Dendritic cell treated with granulocyte-macrophage colony-stimulating factor and Interleukin-4, amounts not matched to agents 40 ng/mL and 50 ng/mL, for 4 days (primary cell): ENCODE data around the gene PTAR1.
"Not testable (repeated sequence)": the region's sequence is repeated elsewhere in the genome, so short reads cannot be mapped to it uniquely, and the experiment has no call there.

Experiments
- H3K27ac Mint-ChIP-seq: one replicate; pipeline ENCODE4 v1.8.0; 2022; ENCODE audit warnings: mild to moderate bottlenecking, mixed read lengths
- H3K27me3 Mint-ChIP-seq: one replicate; pipeline ENCODE4 v1.8.0; 2022; ENCODE audit warnings: mild to moderate bottlenecking, mixed read lengths
- H3K36me3 Mint-ChIP-seq: one replicate; pipeline ENCODE4 v1.8.0; 2022; ENCODE audit warnings: low read depth, mixed read lengths
- H3K4me1 Mint-ChIP-seq: one replicate; pipeline ENCODE4 v1.8.0; 2022; ENCODE audit warnings: low read depth, mixed read lengths
- H3K4me3 Mint-ChIP-seq: one replicate; pipeline ENCODE4 v1.8.0; 2022; ENCODE audit warnings: mild to moderate bottlenecking, moderate library complexity, mixed read lengths
- H3K9me3 Mint-ChIP-seq: one replicate; pipeline ENCODE4 v1.8.0; 2022; ENCODE audit warnings: mixed read lengths
- intact Hi-C: fragments of 100-400 bp; cut with micrococcal nuclease; formaldehyde crosslinking; loops from one replicate; pipeline ENCODE4 v1.15.0; 2022

PTAR1 gene

DNA sequence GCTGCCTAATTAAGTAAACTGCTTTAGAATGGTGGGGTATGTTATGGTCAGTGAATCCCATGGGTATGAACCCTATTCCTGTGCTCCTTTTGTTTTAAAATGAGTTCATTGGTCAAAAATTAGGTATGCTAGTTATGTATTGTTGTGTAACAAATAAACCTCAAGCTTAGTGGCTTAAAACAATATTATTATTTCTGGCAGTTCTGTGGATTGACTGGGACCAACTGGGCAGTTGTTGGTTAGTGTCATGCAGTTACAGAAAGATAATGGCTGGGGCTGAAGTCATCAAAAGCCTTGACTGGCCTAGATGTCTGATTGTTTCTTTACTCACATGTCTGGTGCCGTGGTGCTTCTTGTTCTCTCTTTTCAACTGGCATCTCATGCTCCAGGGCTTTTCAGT is 8.9 kb upstream of the PTAR1 start:
- H3K36me3 Mint-ChIP-seq = no peaks in the 10 kb centered on the region
- no peaks in the 10 kb centered on the region for H3K9me3 Mint-ChIP-seq
- no peak overlapping the region for H3K27ac Mint-ChIP-seq
- intact Hi-C loops = no loop called here
- H3K4me1 Mint-ChIP-seq = no peaks in the 10 kb centered on the region
- H3K27me3 Mint-ChIP-seq = no peaks in the 10 kb centered on the region
- H3K4me3 Mint-ChIP-seq = no peak overlapping the region

DNA sequence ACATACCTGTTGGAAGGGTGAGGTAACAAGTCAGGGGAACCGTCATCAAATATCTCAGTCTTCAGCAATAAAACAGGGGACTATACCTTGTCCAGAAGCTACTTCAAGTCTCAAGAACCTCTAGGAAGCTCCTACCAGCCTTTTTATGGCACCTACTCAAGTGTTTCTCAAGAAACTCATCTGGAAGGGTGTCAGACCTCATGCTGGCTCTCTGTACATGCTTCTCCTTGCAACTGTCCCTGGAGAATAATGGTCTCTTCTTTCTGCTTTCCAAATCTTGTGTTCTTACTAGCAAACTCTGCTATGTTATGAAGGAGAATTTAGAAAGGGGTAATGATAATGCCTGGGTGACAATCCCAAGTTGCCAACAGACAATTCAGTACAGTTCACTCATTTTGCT is 8.3 kb upstream of the PTAR1 start:
- Mint-ChIP-seq H3K4me1 (no peaks in the 10 kb centered on the region), H3K4me3 (no peak overlapping the region), H3K27me3 (no peaks in the 10 kb centered on the region), H3K36me3 (no peaks in the 10 kb centered on the region), H3K9me3 (no peaks in the 10 kb centered on the region), H3K27ac (no peak overlapping the region)
- intact Hi-C loops = no loop called here

DNA sequence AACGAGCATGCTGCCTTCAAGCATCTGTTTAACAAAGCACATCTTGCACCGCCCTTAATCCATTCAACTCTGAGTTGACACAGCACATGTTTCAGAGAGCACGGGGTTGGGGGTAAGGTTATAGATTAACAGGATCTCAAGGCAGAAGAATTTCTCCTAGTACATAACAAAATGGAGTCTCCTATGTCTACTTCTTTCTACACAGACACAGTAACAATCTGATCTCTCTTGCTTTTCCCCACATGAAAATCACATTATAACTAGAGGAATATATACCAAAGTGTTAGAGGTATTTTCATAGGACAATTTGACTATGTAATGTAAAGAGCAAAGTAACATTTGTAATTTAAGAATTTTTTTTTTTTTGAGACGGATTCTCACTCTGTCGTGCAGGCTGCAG is 4.1 kb upstream of the PTAR1 start:
- H3K4me3 Mint-ChIP-seq, H3K9me3 Mint-ChIP-seq, H3K27me3 Mint-ChIP-seq, intact Hi-C loops, H3K36me3 Mint-ChIP-seq, H3K27ac Mint-ChIP-seq, H3K4me1 Mint-ChIP-seq: not testable (repeated sequence)

DNA sequence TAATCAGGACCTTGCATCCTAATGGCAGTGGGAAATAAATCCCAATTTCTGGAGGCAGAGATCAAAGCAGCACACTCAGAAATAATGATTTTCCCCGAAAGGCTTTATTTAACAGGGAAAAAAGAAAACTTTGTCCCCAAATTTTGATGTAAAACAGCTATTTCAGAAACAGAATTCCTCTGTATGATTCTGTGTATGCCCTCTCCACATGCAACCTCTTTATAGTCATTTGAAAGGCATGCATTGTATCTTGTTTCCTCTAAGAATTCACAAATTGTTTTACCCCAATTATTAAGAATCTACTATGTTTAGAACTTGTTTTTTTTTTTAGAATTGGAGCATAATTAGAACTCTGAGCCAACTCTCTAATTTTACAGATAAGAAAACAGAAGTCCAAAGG is 2.7 kb upstream of the PTAR1 start:
- Mint-ChIP-seq H3K27ac (no peak overlapping the region), H3K9me3 (no peaks in the 10 kb centered on the region), H3K27me3 (no peaks in the 10 kb centered on the region), H3K36me3 (peaks cover 7% of the 10 kb centered on the region), H3K4me3 (no peak overlapping the region), H3K4me1 (peaks cover 10% of the 10 kb centered on the region)
- intact Hi-C loops = no loop called here

DNA sequence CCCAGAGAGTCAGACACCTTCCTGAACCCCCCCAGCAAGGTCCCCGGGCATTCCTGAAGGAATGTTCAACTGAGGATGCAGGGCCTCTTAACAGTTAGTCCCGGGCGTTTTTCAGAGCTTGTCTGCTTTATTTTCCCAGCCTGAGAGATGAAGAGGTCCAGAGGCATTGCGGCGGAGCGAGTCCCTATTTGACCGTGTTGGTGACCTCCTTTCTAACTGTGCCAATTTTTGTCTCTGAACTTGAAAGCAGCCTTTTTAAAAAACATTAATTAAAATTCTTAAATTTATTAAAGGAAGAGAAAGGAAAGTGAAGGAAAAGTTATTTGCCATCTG is 433 bp upstream of the PTAR1 start:
- H3K9me3 Mint-ChIP-seq = no peaks in the 10 kb centered on the region
- peak overlapping the region; percentile 84 for H3K4me3 Mint-ChIP-seq
- intact Hi-C loops = no loop called here
- peaks cover 21% of the 10 kb centered on the region for H3K4me1 Mint-ChIP-seq
- peak overlapping the region; percentile 91 for H3K27ac Mint-ChIP-seq
- peaks cover 7% of the 10 kb centered on the region for H3K36me3 Mint-ChIP-seq
- no peaks in the 10 kb centered on the region for H3K27me3 Mint-ChIP-seq

DNA sequence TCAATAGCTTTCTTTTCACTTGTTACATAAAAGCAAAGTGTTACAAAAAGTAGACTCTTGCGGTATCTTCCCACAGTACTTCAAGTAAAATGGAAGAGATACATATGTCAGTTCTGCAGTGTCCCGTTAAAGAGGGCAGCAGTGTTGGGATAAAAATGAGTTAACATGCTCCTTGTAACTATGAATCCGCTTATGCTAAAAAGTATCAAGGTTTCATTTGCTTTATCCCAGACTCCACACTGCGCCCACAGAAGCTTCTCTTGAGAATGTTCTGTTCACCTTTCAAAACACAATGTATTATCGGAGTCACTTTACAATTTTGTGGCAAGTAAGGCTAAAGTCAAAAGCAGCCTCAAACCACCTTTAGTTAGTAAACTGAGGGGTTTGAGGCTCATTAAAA is 790 bp downstream of the PTAR1 start:
- intact Hi-C loops = loop anchor here (1.0 to 10.0 kb wide), 5 partner anchors 86 to 724 kb away; partner anchors contain the start of gene FXN
- H3K4me1 Mint-ChIP-seq = peaks cover 21% of the 10 kb centered on the region
- H3K27ac Mint-ChIP-seq = peak overlapping the region; percentile 91
- H3K9me3 Mint-ChIP-seq = no peaks in the 10 kb centered on the region
- peak overlapping the region; percentile 84 for H3K4me3 Mint-ChIP-seq
- H3K36me3 Mint-ChIP-seq = peaks cover 7% of the 10 kb centered on the region
- no peaks in the 10 kb centered on the region for H3K27me3 Mint-ChIP-seq

DNA sequence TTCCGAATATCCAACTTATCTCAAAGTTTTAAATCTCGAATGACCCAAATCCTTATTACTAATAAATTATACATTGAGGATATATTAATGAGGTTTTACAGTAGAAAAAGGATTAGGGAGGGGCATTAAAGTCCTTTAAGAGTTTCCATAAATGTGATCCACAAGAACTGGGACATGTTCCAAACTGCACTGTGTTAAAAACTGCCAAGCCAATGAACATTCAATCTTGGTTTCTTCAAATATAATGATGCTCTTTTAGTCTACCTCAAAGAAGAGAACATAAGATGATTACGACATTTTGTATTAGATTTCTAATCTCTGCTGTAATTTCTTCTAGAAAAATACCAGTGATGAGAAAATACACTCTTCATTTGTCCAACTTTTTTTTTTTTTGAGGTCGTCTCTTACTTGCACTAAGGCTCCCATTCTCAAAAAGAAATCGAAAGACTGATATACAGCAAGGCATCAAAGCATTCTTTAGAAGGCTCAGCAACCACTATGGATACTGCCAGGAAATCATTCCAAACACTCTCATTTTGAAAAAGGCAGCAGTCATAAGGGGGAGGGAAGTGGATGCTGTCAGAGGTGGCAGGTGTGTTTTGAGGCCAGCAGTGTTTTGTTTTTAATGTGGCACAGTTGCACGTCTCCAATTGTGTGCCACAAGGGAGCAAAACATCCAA is 1.7 kb downstream of the PTAR1 start:
- H3K36me3 Mint-ChIP-seq = peaks cover 7% of the 10 kb centered on the region
- no peak overlapping the region for H3K27ac Mint-ChIP-seq
- H3K4me3 Mint-ChIP-seq = no peak overlapping the region
- H3K4me1 Mint-ChIP-seq = peaks cover 21% of the 10 kb centered on the region
- no peaks in the 10 kb centered on the region for H3K9me3 Mint-ChIP-seq
- intact Hi-C loops = loop anchor here (10.0 kb wide), 4 partner anchors 157 to 723 kb away; partner anchors contain the start of gene FXN
- no peaks in the 10 kb centered on the region for H3K27me3 Mint-ChIP-seq

DNA sequence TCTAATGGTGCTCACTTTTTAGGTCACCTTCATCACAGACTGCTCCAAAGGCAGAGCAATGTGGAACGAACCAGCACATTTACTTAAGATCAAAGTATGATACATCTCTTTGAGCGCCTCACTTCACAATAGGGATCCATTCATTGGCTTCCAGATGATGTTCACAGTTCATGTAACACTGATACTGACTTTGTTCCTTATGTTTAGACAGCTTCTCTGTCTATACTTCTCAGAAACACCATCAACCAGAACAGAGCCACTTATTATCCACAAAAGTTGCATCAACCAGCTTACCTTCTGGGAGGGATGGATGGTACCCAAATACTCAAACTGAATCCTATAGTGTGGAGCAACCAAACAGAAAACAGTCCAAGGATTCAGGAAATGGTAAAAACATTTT is 4.6 kb downstream of the PTAR1 start:
- Mint-ChIP-seq H3K27me3 (no peaks in the 10 kb centered on the region), H3K27ac (no peak overlapping the region), H3K36me3 (peaks cover 17% of the 10 kb centered on the region), H3K4me1 (peaks cover 21% of the 10 kb centered on the region), H3K4me3 (no peak overlapping the region), H3K9me3 (no peaks in the 10 kb centered on the region)
- intact Hi-C loops = loop anchor here (10.0 kb wide), 4 partner anchors 160 to 720 kb away; partner anchors contain the start of gene FXN

DNA sequence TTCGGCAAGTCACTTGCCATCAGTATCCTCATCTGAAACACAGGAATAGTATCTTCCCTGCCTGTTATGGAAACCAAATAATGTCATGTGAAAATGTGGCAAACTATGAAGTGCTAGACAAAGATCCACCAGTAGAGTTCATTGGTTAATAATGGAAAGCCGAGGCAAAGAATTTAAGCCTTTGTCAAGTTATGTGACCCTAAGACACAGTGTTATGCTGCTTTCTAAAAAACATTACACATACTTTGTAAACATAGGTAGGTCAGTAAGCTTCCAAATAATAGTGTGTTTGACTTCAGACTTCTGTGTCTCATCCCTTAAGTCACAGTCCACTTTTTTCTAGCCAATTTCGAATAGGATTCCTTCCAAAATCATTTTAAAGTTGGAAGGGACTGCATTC is 6.0 kb downstream of the PTAR1 start:
- intact Hi-C loops = loop anchor here (10.0 kb wide), 4 partner anchors 161 to 719 kb away; partner anchors contain the start of gene FXN
- H3K4me1 Mint-ChIP-seq = peaks cover 18% of the 10 kb centered on the region

DNA sequence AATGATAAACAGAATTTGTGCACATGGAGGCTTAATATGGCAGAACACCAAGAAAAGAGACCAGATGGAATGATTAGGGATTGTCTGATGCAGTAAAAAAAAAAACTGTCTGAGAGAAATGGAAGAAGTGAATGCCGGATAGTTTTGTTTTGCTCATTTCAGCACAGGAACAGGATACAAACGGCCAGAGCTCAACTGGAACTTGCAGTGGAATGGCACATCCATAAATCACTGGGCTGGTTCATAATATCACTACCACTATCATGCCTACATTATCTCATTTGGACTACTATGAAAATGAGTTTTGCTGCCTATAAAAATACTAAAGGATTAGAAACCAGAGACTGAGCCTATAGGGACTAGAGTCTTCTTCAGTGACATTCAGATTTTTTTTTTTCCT is 9.7 kb downstream of the PTAR1 start:
- H3K27ac Mint-ChIP-seq = no peak overlapping the region
- peaks cover 23% of the 10 kb centered on the region for H3K4me1 Mint-ChIP-seq
- H3K27me3 Mint-ChIP-seq = no peaks in the 10 kb centered on the region
- H3K36me3 Mint-ChIP-seq = peaks cover 45% of the 10 kb centered on the region
- intact Hi-C loops = loop anchor here (10.0 kb wide), 4 partner anchors 165 to 715 kb away; partner anchors contain the start of gene FXN
- H3K4me3 Mint-ChIP-seq = no peak overlapping the region
- no peaks in the 10 kb centered on the region for H3K9me3 Mint-ChIP-seq

More for the DNA sequence above, 6.0 kb downstream of the PTAR1 start:
- H3K9me3 Mint-ChIP-seq = no peaks in the 10 kb centered on the region
- H3K36me3 Mint-ChIP-seq = peaks cover 17% of the 10 kb centered on the region
- H3K4me3 Mint-ChIP-seq = no peak overlapping the region
- no peaks in the 10 kb centered on the region for H3K27me3 Mint-ChIP-seq
- no peak overlapping the region for H3K27ac Mint-ChIP-seq

DNA sequence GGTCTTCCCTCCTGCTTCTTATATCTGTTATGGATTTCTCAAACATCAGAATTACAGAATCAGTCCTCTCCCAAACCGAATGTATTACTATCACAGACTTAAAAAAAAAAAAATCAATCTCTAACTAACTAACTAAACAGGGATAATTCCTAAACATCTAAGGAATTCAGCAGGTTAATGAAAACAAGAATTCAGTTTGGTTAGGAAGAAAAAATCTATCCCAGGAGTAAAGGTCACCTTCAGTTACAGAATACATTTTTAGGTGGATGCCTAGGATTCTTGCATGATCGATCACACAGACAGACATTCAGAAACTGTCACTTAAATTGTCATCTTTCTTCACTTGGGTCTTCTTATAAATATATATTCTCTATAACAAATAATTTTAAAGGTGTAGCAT is 11.5 kb downstream of the PTAR1 start:
- peaks cover 33% of the 10 kb centered on the region for H3K4me1 Mint-ChIP-seq
- peaks cover 58% of the 10 kb centered on the region for H3K36me3 Mint-ChIP-seq
- intact Hi-C loops = no loop called here
- no peak overlapping the region for H3K27ac Mint-ChIP-seq
- H3K9me3 Mint-ChIP-seq = no peaks in the 10 kb centered on the region
- no peaks in the 10 kb centered on the region for H3K27me3 Mint-ChIP-seq
- H3K4me3 Mint-ChIP-seq = no peak overlapping the region

DNA sequence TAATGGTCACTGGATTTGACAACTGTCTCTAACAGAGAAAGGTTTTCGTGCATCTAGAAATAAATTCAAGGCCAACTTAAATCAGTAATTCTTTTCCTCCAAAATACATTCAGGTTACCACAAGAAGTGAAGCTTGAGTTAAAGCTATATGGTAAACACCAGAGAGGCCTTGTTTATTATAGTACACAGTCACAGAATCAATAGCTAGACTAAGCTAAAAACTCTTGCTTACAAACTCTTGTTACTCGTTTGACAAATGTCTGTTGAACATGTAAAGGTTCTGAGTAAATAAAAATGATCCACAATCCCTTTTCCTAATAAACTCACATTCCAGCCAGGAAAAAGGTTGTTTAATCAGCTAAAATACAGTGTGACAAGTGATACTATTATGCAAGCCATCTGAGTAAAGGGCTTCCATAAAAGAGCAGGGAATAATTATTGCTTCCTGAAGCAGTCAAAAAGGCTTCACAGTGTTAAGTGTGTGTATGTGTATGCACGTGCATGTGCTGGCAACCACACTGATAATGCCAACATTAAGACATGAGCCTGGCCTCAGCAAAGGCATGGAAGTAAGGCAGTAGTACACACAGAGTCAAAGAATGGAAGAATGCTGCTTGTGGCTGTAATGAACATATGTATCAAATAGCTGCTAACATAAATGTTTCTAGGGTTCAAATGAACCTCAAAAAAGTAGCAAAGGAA is 12.8 kb downstream of the PTAR1 start:
- intact Hi-C loops = no loop called here
- Mint-ChIP-seq H3K4me1 (peaks cover 33% of the 10 kb centered on the region), H3K27ac (peak overlapping the region; percentile 60), H3K36me3 (peaks cover 58% of the 10 kb centered on the region), H3K9me3 (no peaks in the 10 kb centered on the region), H3K27me3 (no peaks in the 10 kb centered on the region), H3K4me3 (no peak overlapping the region)

DNA sequence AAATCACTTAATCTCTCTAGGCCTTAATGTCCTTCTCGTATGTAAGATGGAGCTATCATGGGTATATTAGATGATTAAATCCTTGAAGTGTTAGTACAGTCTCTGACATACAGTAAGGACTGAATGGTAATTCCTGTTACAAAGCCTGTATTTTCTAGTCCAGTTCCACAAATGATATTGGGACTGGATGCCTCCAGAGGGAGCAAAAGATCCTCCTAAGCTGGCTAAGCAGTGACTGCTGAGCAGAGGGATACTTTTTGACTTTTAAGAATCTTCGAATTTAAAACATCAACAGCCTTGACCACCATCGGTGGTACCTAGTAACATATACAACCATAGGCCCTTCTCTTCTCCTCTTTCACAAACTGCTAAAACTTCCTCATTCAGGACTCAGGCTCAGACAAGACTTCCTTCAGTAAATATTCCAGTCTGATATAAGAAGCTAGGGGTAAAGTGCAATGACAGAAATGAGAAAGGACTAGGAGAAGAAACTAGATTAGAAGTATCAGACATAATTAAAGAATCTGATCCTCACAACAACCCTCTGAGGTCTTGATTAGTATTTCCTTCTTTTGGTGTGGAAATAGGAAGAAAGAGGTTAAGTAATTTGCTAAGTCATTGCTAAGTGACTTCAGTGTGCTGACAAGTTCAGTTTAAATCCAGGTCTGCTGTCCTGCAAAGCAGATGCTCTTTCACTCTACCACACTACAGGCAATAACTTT is 13.9 kb downstream of the PTAR1 start:
- intact Hi-C loops = no loop called here
- Mint-ChIP-seq H3K36me3 (peaks cover 62% of the 10 kb centered on the region), H3K4me3 (no peak overlapping the region), H3K27ac (peak overlapping the region; percentile 60), H3K9me3 (no peaks in the 10 kb centered on the region), H3K27me3 (no peaks in the 10 kb centered on the region), H3K4me1 (peaks cover 33% of the 10 kb centered on the region)

DNA sequence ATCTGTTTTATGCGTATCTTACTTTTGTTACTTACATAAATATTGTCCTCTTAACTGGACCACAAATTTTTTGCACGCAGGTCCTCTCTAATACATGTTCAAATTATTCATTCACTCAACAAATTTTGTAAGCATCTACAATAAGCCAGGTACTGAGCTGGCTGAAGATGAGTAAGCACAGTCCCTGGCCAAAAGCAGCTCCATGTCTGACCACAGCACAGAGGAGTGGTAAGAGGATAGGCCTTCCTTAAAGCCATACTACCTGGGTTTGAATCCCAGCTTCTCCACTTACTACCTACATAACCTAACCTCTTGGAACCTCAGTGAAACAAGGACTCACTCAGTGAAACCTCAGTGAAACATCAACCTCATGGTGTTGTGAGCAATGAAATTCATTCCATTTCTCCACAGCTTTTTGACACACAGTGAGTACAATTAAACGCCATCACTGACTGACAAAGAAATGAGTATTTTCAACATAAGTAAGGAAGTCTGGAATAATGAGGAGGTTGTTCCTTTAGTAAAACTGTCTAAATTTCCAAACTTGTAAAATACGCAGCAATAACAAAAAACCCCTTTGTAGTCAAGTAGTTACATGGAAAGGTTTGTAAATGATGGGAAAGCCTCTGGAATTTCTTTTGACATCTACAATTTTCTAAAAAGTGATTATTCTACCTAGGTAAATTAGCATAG is 15.0 kb downstream of the PTAR1 start:
- peaks cover 33% of the 10 kb centered on the region for H3K4me1 Mint-ChIP-seq
- peak overlapping the region; percentile 60 for H3K27ac Mint-ChIP-seq
- no peaks in the 10 kb centered on the region for H3K27me3 Mint-ChIP-seq
- no peak overlapping the region for H3K4me3 Mint-ChIP-seq
- intact Hi-C loops = no loop called here
- no peaks in the 10 kb centered on the region for H3K9me3 Mint-ChIP-seq
- peaks cover 52% of the 10 kb centered on the region for H3K36me3 Mint-ChIP-seq
